KOPT-K1 (cell line): ENCODE results near the gene EFS.

Experiments used
- H3K27ac ChIP-seq: fragments of 200-600 bp; sonication (generic); 2 replicates; pipeline ENCODE4 v1.5.1; 2016; ENCODE audit warnings: antibody characterized with exemption, mild to moderate bottlenecking, low read depth, low read length; ENCODE audit not compliant: poor library complexity, severe bottlenecking
- H3K36me3 ChIP-seq: fragments of 200-600 bp; sonication (generic); 2 replicates; pipeline ENCODE4 v1.5.1; 2017; ENCODE audit warnings: antibody characterized with exemption, mild to moderate bottlenecking, low read length, moderate library complexity; ENCODE audit not compliant: insufficient read depth
- H3K9me3 ChIP-seq: fragments of 200-600 bp; sonication (generic); 2 replicates; pipeline ENCODE4 v1.5.1; 2017; ENCODE audit warnings: antibody characterized with exemption, low read length, mild to moderate bottlenecking; ENCODE audit not compliant: insufficient read depth, poor library complexity, severe bottlenecking

The EFS gene

GRCh38 chr14:23377198-23377550, 12.2 kb upstream of the EFS start:
- no peaks in the 10 kb centered on the region for H3K36me3 ChIP-seq
- no peak overlapping the region for H3K27ac ChIP-seq
- no peaks in the 10 kb centered on the region for H3K9me3 ChIP-seq

DNA sequence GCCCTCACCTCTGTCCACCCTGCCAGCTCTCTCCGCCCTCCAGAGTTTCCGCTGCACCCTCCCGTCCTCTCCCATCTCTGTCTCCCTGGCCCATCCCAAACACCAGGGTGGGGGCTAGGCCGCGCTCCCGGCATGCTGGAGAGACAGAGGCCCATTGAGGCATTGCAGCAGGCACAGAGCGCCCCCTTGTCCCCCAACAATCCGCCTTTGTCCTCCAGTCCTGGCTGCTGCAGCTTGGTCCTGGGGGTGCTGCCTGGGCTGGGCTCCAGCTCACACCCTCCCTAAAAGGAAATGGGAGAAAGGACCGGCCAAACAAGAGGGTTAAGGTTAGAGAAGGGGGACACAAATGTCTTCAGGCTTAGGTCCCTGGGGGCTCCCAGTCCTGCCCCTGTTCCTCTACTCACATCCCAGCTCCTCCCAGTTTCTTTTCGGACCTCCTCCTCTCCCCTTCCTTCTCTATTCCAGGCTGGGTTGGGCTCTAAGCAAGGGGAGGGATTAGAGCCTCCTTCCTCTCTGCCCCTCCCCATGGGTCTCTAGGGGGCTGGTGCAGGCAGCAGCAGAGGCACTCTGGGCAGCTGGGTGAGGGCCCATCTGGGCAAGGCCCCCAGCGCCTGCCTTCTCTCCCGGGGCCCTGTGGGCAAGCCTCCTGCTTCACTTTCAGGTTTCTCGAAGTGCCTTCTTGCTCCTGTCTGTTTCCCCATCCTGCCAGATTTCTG, 11.7 kb upstream of the EFS start, which contains the start of gene CMTM5:
Gene CMTM5 (plus strand): TSS at position 565 of the 716 bp plus-strand sequence. CDS start 206 bp downstream, outside the sequence.
- no peak within 1 kb of the TSS for H3K27ac ChIP-seq
- no peaks in the 10 kb centered on the region for H3K9me3 ChIP-seq

GRCh38 chr14:23375527-23376251, 10.7 kb upstream of the EFS start:
- no peak overlapping the region for H3K27ac ChIP-seq
- no peaks in the 10 kb centered on the region for H3K9me3 ChIP-seq
- H3K36me3 ChIP-seq = no peaks in the 10 kb centered on the region

More for the DNA sequence above, 11.7 kb upstream of the EFS start, which contains the start of gene CMTM5:
- no peaks in the 10 kb centered on the region for H3K36me3 ChIP-seq

- Histone ChIP-seq H3K9me3 (no peaks in the 10 kb centered on the region), H3K36me3 (no peaks in the 10 kb centered on the region)
Measured at GRCh38 chr14:23373041-23373440, 8.1 kb upstream of the EFS start.

DNA sequence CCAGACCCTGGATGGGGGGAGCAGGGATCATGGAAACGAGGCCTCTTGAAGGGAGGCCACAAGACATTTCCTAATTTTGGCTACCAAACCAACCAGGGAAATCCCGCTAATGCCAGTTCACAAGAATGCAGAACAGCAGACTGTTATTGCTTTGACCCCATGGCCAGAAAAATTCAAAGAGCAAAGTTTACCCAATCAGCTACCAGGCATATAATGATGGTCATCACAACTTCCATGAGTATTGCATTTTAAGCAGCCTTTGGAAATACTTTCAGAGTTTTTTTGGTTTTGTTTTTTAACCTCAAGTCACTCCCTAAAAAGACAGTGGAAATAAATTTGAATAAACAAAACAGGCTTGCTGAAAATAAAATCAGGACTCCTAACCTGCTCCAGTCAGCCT, 7.5 kb upstream of the EFS start, which contains the start of gene IL25:
Gene IL25 (plus strand): TSS at position 301 of the 400 bp plus-strand sequence.
- H3K9me3 ChIP-seq = no peaks in the 10 kb centered on the region
- H3K27ac ChIP-seq = no peak within 1 kb of the TSS
- no peaks in the 10 kb centered on the region for H3K36me3 ChIP-seq

More at GRCh38 chr14:23373041-23373440, 8.1 kb upstream of the EFS start:
- no peak overlapping the region for H3K27ac ChIP-seq

DNA sequence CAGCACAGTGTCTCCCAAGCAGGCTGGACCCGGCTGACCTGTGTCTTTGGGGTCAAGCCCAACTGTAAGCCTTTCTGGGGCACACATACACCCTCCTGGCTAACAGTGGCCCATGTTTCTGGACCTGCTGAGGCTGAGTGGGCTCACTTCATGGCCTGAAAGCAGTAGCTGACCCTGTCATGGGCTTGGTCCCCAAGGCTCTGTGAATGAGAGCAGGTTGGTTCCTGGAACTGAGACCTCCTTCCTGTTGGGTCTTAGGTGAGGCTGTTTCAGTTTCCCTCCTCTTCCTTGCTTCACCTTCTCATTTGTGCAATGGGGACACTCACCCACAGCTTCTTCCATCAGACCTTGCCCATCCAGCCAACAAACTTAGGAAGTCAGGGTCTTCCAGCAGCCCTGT, 6.9 kb upstream of the EFS start:
- Histone ChIP-seq H3K27ac (no peak overlapping the region), H3K9me3 (no peaks in the 10 kb centered on the region), H3K36me3 (no peaks in the 10 kb centered on the region)

- Histone ChIP-seq H3K27ac (no peak overlapping the region), H3K36me3 (no peaks in the 10 kb centered on the region), H3K9me3 (no peaks in the 10 kb centered on the region)
Measured at GRCh38 chr14:23370221-23370620, 5.2 kb upstream of the EFS start.

GRCh38 chr14:23366426-23366921, 1.5 kb upstream of the EFS start:
- no peaks in the 10 kb centered on the region for H3K9me3 ChIP-seq
- H3K36me3 ChIP-seq = no peaks in the 10 kb centered on the region
- no peak overlapping the region for H3K27ac ChIP-seq

DNA sequence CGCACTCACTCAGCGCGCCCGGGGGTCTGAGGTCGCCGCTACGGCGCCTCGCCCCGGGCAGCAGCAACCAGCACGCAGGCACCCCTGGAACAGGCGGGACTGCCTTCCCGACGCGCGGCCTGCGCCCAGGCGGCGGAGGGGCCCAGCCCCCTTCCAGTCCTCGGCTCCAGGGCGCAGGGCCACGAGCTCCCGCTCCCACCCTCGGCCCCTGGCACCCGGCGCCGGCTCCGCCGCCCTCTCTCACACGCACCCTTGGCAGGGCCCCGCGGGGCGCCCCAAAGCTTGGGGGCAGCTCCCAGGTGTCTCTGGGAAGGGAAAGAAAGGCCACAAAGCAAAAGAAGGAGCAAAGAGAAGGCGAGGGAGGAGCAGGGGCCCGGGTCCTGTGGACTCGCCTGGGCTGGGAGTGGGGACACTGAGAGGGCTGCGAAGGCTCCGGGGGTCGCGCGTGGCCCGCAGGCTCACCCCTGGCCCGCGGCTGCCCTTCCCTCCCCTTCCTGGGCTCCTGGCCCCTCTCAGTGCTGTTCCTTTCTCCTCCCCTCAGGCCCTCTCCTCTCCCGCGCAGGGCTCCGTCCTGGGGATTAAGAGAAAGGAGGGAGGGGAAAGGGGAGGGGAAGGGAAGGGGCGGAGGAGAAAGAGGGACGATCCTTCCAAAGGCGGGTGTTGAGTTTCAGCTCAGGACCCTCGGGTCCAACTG, 907 bp upstream of the EFS start:
- H3K27ac ChIP-seq = no peak overlapping the region

DNA sequence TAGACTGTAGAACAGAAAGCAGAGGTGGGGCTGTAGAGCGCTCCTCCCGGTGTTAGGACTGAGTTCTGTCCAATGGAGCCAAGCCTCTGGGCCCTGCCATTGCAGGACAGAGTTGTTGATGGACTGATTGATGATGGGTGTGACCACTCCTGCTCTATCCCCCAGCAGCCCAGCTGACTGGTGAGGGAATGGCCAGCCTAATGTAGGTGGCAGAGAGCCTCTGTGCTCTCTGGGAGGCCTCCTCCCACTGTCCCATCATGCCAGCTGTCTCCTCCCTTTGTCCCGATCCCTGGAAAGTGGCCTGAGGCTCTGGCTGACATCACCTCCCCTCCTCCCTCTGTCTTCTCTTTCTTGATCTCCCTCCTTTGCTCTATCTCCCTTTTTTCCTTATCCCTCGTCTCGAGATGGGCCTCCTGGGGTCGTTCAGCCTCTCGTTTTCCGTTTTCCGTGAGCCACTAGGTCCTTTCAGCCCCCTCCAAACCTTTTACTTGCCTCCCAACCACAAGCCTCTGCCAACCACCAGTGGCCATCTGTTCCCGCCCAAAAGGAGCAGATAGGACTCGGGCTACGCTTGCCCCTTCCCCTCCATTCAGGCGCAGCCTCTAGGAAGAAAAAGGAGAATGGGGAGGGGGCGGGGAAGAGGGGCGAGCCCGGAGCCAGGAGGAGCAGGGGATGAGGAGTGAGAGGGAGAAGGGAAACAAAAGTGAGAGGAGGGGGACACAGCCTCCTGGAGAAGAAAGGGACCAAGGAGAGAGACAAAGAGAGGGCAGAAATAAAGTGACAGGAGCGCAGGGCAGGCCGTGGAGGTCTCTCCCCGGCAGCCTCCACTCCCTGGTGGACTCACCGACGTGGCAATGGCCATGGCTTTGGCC, 572 bp downstream of the EFS start:
- no peaks in the 10 kb centered on the region for H3K36me3 ChIP-seq
- H3K9me3 ChIP-seq = no peaks in the 10 kb centered on the region
- H3K27ac ChIP-seq = no peak overlapping the region

More for the DNA sequence above, 907 bp upstream of the EFS start:
- H3K9me3 ChIP-seq = no peaks in the 10 kb centered on the region
- no peaks in the 10 kb centered on the region for H3K36me3 ChIP-seq

DNA sequence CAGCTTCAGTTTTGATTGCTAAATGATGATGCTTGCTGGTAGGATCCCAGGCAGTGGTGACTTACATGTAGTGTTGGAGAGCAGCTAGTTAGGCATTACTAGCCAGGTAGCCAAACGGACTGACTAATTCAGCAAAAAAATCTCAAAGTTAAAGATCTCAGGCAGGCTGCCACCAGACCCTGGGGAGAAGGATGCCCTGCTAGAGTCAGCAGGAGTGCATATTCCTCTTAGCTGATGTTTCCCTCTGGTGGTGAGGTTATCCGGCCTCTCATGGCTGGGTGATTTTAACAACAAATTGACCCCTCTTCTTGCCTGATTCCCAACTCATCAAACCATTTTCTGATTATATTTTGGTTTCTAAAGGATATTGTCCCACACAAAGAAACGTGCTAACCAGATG, 2.8 kb downstream of the EFS start:
- no peak overlapping the region for H3K27ac ChIP-seq
- H3K9me3 ChIP-seq = no peaks in the 10 kb centered on the region
- H3K36me3 ChIP-seq = no peaks in the 10 kb centered on the region

- Histone ChIP-seq H3K27ac (no peak overlapping the region), H3K36me3 (no peaks in the 10 kb centered on the region), H3K9me3 (no peaks in the 10 kb centered on the region)
Measured at GRCh38 chr14:23361763-23362162, 3.2 kb downstream of the EFS start.

DNA sequence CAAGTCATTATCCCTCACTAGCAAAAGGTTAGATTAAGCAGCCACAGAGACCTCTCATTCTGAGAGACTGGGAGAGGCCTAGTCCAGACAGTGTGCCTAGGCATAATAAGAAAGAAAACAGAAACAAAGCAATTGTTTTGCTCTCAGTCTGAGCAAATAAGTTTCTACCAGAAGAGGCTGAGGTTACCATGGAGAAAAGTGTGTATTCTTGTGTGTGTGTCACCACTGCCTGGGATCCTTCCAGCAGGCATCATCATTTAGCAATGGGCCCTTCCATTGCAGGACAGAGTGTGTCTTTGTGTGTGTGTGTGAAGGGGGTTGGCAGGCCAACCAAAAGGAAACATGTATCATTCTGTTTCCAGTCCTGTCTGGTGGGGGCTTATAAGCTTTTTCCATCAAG, 3.7 kb downstream of the EFS start:
- Histone ChIP-seq H3K9me3 (no peaks in the 10 kb centered on the region), H3K36me3 (no peaks in the 10 kb centered on the region), H3K27ac (no peak overlapping the region)

DNA sequence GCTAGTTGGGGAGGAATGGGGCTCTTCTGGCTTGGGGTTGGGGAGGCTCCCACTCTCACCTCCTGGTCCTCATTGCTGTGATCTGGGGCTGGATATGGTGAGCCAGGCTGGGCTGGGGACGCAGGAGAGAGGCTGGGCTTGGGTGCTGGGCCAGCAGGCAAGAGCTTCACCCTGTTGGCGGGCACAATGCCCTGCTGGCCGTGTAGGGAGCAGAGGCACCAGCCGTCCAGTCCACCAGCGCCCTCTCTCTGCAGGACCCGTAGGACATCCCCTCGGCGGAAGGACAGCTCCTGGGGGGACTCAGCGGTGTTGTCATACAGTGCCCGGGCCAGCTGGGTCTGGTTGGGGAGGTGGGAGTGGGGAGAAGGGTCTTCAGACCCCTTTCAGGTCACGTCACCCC, 4.5 kb downstream of the EFS start:
- H3K36me3 ChIP-seq = no peaks in the 10 kb centered on the region
- no peaks in the 10 kb centered on the region for H3K9me3 ChIP-seq
- no peak overlapping the region for H3K27ac ChIP-seq
